Measurements from ENCODE around the gene PJA2. TPM values are rescaled to one million over a fixed set of nuclear protein-coding genes. Genes with fewer than 3 reads are reported as not detected.

Gene PJA2
- total RNA-seq, 1 donor: 101 TPM

DNA sequence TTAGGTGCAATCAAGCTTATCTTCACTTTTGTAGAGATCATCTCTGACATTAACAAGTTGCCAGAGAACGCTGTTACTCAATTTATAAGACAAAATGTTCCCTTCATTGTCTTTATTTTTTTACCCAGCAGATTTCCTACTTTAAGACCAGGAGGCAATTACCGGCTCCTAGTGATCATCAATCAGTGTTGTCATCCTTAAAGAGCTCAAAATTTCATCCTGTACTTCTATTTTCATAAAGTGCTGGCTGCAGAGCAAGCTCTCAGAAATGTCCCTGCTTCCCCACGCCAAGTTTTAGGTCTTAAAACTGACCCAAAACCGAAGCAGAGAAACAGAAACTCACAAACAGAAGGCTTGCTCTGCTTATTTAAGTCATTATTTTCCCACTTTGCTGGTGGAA lies 82.9 kb downstream of the PJA2 start:
- H3K27me3 ChIP-seq (ENCODE audit: insufficient read depth, low read length): no peaks in the 10 kb centered on the region
- H3K4me1 ChIP-seq (ENCODE audit: insufficient read depth, low read length): peaks cover 19% of the 10 kb centered on the region
- H3K9me3 ChIP-seq (ENCODE audit: low read depth, low read length): no peaks in the 10 kb centered on the region
- no peak overlapping the region for H3K4me3 ChIP-seq (ENCODE audit: insufficient read depth, low read length)
- H3K36me3 ChIP-seq (ENCODE audit: insufficient read depth, low read length): no peaks in the 10 kb centered on the region
- no peak overlapping the region for H3K27ac ChIP-seq (ENCODE audit: low read depth, low read length)
- TF ChIP-seq, protein P1, sequence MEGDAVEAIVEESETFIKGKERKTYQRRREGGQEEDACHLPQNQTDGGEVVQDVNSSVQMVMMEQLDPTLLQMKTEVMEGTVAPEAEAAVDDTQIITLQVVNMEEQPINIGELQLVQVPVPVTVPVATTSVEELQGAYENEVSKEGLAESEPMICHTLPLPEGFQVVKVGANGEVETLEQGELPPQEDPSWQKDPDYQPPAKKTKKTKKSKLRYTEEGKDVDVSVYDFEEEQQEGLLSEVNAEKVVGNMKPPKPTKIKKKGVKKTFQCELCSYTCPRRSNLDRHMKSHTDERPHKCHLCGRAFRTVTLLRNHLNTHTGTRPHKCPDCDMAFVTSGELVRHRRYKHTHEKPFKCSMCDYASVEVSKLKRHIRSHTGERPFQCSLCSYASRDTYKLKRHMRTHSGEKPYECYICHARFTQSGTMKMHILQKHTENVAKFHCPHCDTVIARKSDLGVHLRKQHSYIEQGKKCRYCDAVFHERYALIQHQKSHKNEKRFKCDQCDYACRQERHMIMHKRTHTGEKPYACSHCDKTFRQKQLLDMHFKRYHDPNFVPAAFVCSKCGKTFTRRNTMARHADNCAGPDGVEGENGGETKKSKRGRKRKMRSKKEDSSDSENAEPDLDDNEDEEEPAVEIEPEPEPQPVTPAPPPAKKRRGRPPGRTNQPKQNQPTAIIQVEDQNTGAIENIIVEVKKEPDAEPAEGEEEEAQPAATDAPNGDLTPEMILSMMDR (IDR thresholded peaks at IDR 0.05; ENCODE audit: extremely low read depth, low read depth, low read length): no peak
- no peak for DNase-seq (ENCODE audit: insufficient read length, low spot score, missing footprints)
- no peaks in the 10 kb centered on the region for H4K20me1 ChIP-seq (ENCODE audit: insufficient read depth, low read length)
- H2AFZ ChIP-seq (ENCODE audit: low read length): no peak overlapping the region
- no peak overlapping the region for H3K4me2 ChIP-seq (ENCODE audit: insufficient read depth, low read length)
- no peaks in the 10 kb centered on the region for H3K79me2 ChIP-seq (ENCODE audit: insufficient read depth, low read length)

DNA sequence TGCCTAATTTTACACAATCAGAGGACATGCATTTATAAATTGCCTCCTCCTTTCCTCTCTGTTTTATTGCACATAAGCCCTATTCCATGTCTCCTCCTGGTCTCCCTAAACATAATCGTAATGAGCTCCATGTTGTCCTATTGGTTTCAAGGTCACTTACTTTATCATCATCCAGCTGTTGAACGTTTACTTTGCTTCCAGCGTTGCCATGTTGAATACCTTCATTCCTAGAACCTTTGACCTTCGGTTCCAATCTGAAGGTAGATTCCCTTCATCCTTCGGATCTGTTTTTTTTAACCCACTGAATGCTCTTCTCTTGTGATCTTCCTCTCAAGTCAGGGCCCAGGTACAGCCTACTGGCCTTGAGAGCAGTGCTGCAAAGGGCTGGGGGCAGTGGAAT lies 84.3 kb downstream of the PJA2 start:
- no peak overlapping the region for H3K4me2 ChIP-seq (ENCODE audit: insufficient read depth, low read length)
- no peaks in the 10 kb centered on the region for H3K9me3 ChIP-seq (ENCODE audit: low read depth, low read length)
- H3K27me3 ChIP-seq (ENCODE audit: insufficient read depth, low read length): no peaks in the 10 kb centered on the region
- H2AFZ ChIP-seq (ENCODE audit: low read length): no peak overlapping the region
- H3K79me2 ChIP-seq (ENCODE audit: insufficient read depth, low read length): no peaks in the 10 kb centered on the region
- DNase-seq (ENCODE audit: insufficient read length, low spot score, missing footprints): no peak
- H3K4me1 ChIP-seq (ENCODE audit: insufficient read depth, low read length): peaks cover 19% of the 10 kb centered on the region
- no peak overlapping the region for H3K4me3 ChIP-seq (ENCODE audit: insufficient read depth, low read length)
- H3K27ac ChIP-seq (ENCODE audit: low read depth, low read length): no peak overlapping the region
- no peaks in the 10 kb centered on the region for H3K36me3 ChIP-seq (ENCODE audit: insufficient read depth, low read length)
- H4K20me1 ChIP-seq (ENCODE audit: insufficient read depth, low read length): no peaks in the 10 kb centered on the region
- TF ChIP-seq, protein P1 (IDR thresholded peaks at IDR 0.05; ENCODE audit: extremely low read depth, low read depth, low read length): no peak

DNA sequence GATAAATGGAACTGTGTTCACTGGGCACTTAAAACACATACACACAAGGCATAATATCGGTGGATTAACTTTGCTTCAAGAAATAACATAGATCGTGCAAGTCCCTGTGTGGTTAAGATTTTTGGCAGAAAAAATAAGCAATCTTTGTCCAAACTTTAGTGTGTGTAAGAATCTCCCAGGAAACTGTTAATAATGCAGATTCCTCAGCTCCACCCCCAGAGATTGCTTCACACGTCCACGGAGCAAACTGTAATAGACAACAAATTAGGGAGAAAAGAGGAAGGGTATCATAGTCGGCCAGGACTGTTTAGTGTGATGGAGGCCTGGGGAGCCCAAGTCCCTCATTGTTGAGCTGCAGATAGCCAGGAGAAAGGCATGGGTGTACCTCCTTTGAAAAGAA lies 84.8 kb downstream of the PJA2 start:
- no peak for DNase-seq (ENCODE audit: insufficient read length, low spot score, missing footprints)
- no peaks in the 10 kb centered on the region for H3K79me2 ChIP-seq (ENCODE audit: insufficient read depth, low read length)
- no peaks in the 10 kb centered on the region for H3K36me3 ChIP-seq (ENCODE audit: insufficient read depth, low read length)

DNA sequence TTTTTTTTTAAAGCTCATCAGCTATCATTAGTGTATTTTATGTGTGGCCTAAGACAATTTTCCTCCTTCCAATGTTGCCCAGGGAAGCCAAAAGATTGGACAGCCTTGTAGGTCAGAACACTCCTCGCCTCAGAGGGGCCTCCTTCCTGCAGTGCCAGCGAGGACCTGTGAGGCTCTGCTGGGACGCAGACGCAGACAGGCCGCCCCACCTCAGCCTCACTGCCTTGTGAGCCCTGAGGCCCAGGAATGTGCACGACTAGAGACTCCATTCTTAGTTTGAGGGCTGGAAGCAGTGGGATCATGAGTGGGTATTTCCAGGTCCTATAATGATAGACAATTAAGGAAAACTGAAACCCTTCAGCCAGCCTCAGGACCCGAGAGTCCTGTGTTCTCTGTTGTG lies 85.4 kb downstream of the PJA2 start:
- no peak for DNase-seq (ENCODE audit: insufficient read length, low spot score, missing footprints)
- Histone ChIP-seq H3K4me2 (ENCODE audit: insufficient read depth, low read length) (no peak overlapping the region), H4K20me1 (ENCODE audit: insufficient read depth, low read length) (no peaks in the 10 kb centered on the region), H3K27ac (ENCODE audit: low read depth, low read length) (no peak overlapping the region), H3K27me3 (ENCODE audit: insufficient read depth, low read length) (no peaks in the 10 kb centered on the region), H2AFZ (ENCODE audit: low read length) (no peak overlapping the region), H3K36me3 (ENCODE audit: insufficient read depth, low read length) (no peaks in the 10 kb centered on the region), H3K4me3 (ENCODE audit: insufficient read depth, low read length) (no peak overlapping the region), H3K79me2 (ENCODE audit: insufficient read depth, low read length) (no peaks in the 10 kb centered on the region), H3K9me3 (ENCODE audit: low read depth, low read length) (no peaks in the 10 kb centered on the region), H3K4me1 (ENCODE audit: insufficient read depth, low read length) (peaks cover 10% of the 10 kb centered on the region)
- TF ChIP-seq, protein P1 (IDR thresholded peaks at IDR 0.05; ENCODE audit: extremely low read depth, low read depth, low read length): no peak

More for the DNA sequence above, 84.8 kb downstream of the PJA2 start:
- no peaks in the 10 kb centered on the region for H3K9me3 ChIP-seq (ENCODE audit: low read depth, low read length)
- H4K20me1 ChIP-seq (ENCODE audit: insufficient read depth, low read length): no peaks in the 10 kb centered on the region
- TF ChIP-seq, protein P1 (IDR thresholded peaks at IDR 0.05; ENCODE audit: extremely low read depth, low read depth, low read length): no peak
- no peak overlapping the region for H3K27ac ChIP-seq (ENCODE audit: low read depth, low read length)
- H3K4me1 ChIP-seq (ENCODE audit: insufficient read depth, low read length): peaks cover 16% of the 10 kb centered on the region
- no peak overlapping the region for H3K4me2 ChIP-seq (ENCODE audit: insufficient read depth, low read length)
- no peak overlapping the region for H2AFZ ChIP-seq (ENCODE audit: low read length)
- no peaks in the 10 kb centered on the region for H3K27me3 ChIP-seq (ENCODE audit: insufficient read depth, low read length)
- no peak overlapping the region for H3K4me3 ChIP-seq (ENCODE audit: insufficient read depth, low read length)
